ENCODE measurements around the gene SLIT3. TPM values are rescaled to one million over a fixed set of nuclear protein-coding genes. Genes with fewer than 3 reads are reported as not detected.
A peak's percentile ranks its signal among the peaks of the same experiment; 100 is the strongest.

The SLIT3 gene
- polyA plus RNA-seq, 1 of the 3 experiments (the other 2 are of a cell fraction), result 119 TPM

DNA sequence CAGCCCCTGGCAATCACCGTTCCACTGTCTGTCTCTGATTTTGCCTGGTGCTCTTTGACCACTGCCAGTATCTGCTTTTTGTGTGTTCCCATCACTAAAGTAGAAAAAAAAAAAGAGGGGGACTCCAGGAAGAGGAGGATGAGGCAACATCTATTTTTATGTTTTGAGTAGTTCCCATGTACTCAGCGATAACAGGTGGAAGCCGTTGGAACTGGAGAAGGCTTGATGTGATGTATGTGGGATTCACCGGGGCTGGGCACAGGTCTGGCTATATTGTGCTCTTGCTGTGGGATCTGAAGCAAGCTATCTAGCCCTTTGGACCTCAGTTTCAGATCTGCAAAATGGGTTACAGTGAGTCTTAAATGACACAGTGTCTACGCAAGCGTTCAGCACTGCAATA, 104.9 kb downstream of the SLIT3 start:
- H3K4me3 ChIP-seq (ENCODE audit: low read depth in 2 of 2, low read length in 1 of 2), result no peak overlapping the region
- no peak overlapping the region for H2AFZ ChIP-seq (ENCODE audit: low read depth)
- H3K4me1 ChIP-seq (ENCODE audit: control insufficient read depth in 1 of 2, insufficient read depth in 2 of 2, low read depth in 1 of 2, low read length in 1 of 2), result peaks cover 0 to 3% of the 10 kb centered on the region in 2 experiments; a peak in 1 of 4 replicates
- CTCF ChIA-PET, result interaction anchor here (0.8 kb wide), 1 partner anchor 17 kb away, joined by 3 read pairs; no protein-coding TSS in a partner anchor
- TF ChIP-seq, protein P1, sequence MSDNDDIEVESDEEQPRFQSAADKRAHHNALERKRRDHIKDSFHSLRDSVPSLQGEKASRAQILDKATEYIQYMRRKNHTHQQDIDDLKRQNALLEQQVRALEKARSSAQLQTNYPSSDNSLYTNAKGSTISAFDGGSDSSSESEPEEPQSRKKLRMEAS (IDR thresholded peaks at IDR 0.05; ENCODE audit: low read depth), result no peak
- TF ChIP-seq, protein P2, sequence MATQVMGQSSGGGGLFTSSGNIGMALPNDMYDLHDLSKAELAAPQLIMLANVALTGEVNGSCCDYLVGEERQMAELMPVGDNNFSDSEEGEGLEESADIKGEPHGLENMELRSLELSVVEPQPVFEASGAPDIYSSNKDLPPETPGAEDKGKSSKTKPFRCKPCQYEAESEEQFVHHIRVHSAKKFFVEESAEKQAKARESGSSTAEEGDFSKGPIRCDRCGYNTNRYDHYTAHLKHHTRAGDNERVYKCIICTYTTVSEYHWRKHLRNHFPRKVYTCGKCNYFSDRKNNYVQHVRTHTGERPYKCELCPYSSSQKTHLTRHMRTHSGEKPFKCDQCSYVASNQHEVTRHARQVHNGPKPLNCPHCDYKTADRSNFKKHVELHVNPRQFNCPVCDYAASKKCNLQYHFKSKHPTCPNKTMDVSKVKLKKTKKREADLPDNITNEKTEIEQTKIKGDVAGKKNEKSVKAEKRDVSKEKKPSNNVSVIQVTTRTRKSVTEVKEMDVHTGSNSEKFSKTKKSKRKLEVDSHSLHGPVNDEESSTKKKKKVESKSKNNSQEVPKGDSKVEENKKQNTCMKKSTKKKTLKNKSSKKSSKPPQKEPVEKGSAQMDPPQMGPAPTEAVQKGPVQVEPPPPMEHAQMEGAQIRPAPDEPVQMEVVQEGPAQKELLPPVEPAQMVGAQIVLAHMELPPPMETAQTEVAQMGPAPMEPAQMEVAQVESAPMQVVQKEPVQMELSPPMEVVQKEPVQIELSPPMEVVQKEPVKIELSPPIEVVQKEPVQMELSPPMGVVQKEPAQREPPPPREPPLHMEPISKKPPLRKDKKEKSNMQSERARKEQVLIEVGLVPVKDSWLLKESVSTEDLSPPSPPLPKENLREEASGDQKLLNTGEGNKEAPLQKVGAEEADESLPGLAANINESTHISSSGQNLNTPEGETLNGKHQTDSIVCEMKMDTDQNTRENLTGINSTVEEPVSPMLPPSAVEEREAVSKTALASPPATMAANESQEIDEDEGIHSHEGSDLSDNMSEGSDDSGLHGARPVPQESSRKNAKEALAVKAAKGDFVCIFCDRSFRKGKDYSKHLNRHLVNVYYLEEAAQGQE (IDR thresholded peaks at IDR 0.05; ENCODE audit: low read depth, low read length), result no peak
- TF ChIP-seq JUND (IDR thresholded peaks at IDR 0.05), result no peak
- no peak for TF ChIP-seq GABPA (IDR thresholded peaks at IDR 0.05; ENCODE audit: low read depth)
- no peak for TF ChIP-seq POLR2AphosphoS5 (IDR thresholded peaks at IDR 0.05; ENCODE audit: low read depth, low read length)
- no peak for TF ChIP-seq CHD2 (IDR thresholded peaks at IDR 0.05; ENCODE audit: low read length, partially characterized antibody)
- TF ChIP-seq, protein P3, sequence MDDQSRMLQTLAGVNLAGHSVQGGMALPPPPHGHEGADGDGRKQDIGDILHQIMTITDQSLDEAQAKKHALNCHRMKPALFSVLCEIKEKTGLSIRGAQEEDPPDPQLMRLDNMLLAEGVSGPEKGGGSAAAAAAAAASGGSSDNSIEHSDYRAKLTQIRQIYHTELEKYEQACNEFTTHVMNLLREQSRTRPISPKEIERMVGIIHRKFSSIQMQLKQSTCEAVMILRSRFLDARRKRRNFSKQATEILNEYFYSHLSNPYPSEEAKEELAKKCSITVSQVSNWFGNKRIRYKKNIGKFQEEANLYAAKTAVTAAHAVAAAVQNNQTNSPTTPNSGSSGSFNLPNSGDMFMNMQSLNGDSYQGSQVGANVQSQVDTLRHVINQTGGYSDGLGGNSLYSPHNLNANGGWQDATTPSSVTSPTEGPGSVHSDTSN (IDR thresholded peaks at IDR 0.05), result no peak
- TF ChIP-seq RAD21 (IDR thresholded peaks at IDR 0.05; ENCODE audit: low read length), result no peak
- no peak for TF ChIP-seq EZH2phosphoT487 (IDR thresholded peaks at IDR 0.05; ENCODE audit: borderline replicate concordance, low read depth)
- no peak for TF ChIP-seq FOXM1 (IDR thresholded peaks at IDR 0.05; ENCODE audit: low read depth)
- no peak for TF ChIP-seq FOXJ3 (CRISPR knock-in tag; IDR thresholded peaks at IDR 0.05)
- TF ChIP-seq NRF1 (IDR thresholded peaks at IDR 0.05; ENCODE audit: low read depth, low read length), result no peak
- TF ChIP-seq, protein P4, sequence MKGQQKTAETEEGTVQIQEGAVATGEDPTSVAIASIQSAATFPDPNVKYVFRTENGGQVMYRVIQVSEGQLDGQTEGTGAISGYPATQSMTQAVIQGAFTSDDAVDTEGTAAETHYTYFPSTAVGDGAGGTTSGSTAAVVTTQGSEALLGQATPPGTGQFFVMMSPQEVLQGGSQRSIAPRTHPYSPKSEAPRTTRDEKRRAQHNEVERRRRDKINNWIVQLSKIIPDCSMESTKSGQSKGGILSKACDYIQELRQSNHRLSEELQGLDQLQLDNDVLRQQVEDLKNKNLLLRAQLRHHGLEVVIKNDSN (IDR thresholded peaks at IDR 0.05; ENCODE audit: borderline replicate concordance, low read depth), result no peak
- no peak for TF ChIP-seq TAF1 (IDR thresholded peaks at IDR 0.05; ENCODE audit: borderline replicate concordance, low read depth, low read length)
- TF ChIP-seq, protein P5, sequence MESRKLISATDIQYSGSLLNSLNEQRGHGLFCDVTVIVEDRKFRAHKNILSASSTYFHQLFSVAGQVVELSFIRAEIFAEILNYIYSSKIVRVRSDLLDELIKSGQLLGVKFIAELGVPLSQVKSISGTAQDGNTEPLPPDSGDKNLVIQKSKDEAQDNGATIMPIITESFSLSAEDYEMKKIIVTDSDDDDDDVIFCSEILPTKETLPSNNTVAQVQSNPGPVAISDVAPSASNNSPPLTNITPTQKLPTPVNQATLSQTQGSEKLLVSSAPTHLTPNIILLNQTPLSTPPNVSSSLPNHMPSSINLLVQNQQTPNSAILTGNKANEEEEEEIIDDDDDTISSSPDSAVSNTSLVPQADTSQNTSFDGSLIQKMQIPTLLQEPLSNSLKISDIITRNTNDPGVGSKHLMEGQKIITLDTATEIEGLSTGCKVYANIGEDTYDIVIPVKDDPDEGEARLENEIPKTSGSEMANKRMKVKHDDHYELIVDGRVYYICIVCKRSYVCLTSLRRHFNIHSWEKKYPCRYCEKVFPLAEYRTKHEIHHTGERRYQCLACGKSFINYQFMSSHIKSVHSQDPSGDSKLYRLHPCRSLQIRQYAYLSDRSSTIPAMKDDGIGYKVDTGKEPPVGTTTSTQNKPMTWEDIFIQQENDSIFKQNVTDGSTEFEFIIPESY (IDR thresholded peaks at IDR 0.05; ENCODE audit: borderline replicate concordance, low read depth), result no peak
- TF ChIP-seq SIN3A (IDR thresholded peaks at IDR 0.05; ENCODE audit: borderline replicate concordance, low read depth, low read length), result no peak
- no peak for TF ChIP-seq EP300 (IDR thresholded peaks at IDR 0.05; ENCODE audit: borderline replicate concordance in 1 of 2, low read depth in 1 of 2, low read length in 1 of 2)
- H3K9ac ChIP-seq, result no peak overlapping the region
- peaks cover 4% of the 10 kb centered on the region; the same call in 1 of the 2 replicates for H4K20me1 ChIP-seq (ENCODE audit: insufficient read depth)
- peaks cover 8% of the 10 kb centered on the region for H3K79me2 ChIP-seq (ENCODE audit: insufficient read depth)
- POLR2A ChIA-PET, result no interaction called here
- H3F3A ChIP-seq (replicated peaks; ENCODE audit: insufficient read depth), result peaks cover 5% of the 10 kb centered on the region
- peak overlapping the region in 1 of 2 experiments; percentile 61; a peak in 2 of 4 replicates for H3K27ac ChIP-seq (ENCODE audit: low read depth in 2 of 2, low read length in 1 of 2)
- 91% methylated on average over 6 of the region's 6 CpGs for WGBS (ENCODE audit: low lambda C conversion rate)
- H3K36me3 ChIP-seq (replicated peaks in 1 of 2; ENCODE audit: control insufficient read depth in 1 of 2, insufficient read depth in 2 of 2, low read length in 1 of 2), result peaks cover 8 to 17% of the 10 kb centered on the region in 2 experiments
- H3K9me3 ChIP-seq, result no peaks in the 10 kb centered on the region
- no peaks in the 10 kb centered on the region for H3K9me2 ChIP-seq
- no peak for DNase-seq
- H3K4me2 ChIP-seq, result peak overlapping the region; percentile 14; the same call in 1 of the 2 replicates
- H3K27me3 ChIP-seq (ENCODE audit: insufficient read depth), result no peaks in the 10 kb centered on the region

Data from SK-N-SH (cell line).